ENCODE results near the gene EPC1.

Gene EPC1

GRCh38 chr10:32384171-32384570 is 37.2 kb upstream of the EPC1 start:
- H3K4me3 ChIP-seq (replicated peaks; ENCODE audit: low read depth, low read length): no peak overlapping the region
- TF ChIP-seq, protein P1, sequence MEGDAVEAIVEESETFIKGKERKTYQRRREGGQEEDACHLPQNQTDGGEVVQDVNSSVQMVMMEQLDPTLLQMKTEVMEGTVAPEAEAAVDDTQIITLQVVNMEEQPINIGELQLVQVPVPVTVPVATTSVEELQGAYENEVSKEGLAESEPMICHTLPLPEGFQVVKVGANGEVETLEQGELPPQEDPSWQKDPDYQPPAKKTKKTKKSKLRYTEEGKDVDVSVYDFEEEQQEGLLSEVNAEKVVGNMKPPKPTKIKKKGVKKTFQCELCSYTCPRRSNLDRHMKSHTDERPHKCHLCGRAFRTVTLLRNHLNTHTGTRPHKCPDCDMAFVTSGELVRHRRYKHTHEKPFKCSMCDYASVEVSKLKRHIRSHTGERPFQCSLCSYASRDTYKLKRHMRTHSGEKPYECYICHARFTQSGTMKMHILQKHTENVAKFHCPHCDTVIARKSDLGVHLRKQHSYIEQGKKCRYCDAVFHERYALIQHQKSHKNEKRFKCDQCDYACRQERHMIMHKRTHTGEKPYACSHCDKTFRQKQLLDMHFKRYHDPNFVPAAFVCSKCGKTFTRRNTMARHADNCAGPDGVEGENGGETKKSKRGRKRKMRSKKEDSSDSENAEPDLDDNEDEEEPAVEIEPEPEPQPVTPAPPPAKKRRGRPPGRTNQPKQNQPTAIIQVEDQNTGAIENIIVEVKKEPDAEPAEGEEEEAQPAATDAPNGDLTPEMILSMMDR (IDR thresholded peaks at IDR 0.05; ENCODE audit: low read length, missing control alignments): no peak
- DNase-seq (ENCODE audit: low read depth): no peak

DNA sequence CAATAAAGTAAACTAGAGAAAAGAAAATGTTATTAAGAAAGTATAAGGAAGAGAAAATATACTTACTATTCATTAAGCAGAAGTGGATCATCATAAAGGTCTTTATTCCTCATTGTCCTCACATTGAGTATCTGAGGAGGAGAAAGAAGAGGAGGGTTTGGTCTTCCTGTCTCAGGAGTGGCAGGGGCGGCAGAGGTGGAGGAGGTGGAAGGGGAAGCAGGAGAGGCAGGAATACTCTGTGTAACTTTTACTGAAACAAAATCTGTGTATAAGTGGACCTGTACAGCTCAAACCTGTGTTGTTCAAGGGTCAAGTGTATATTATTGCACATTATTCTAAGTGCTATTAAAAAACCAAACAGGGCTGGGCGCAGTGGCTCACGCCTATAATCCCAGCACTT is 34.2 kb upstream of the EPC1 start:
- no peak for DNase-seq (ENCODE audit: low read depth)
- TF ChIP-seq, protein P1 (IDR thresholded peaks at IDR 0.05; ENCODE audit: low read length, missing control alignments): no peak
- H3K4me3 ChIP-seq (replicated peaks; ENCODE audit: low read depth, low read length): no peak overlapping the region

DNA sequence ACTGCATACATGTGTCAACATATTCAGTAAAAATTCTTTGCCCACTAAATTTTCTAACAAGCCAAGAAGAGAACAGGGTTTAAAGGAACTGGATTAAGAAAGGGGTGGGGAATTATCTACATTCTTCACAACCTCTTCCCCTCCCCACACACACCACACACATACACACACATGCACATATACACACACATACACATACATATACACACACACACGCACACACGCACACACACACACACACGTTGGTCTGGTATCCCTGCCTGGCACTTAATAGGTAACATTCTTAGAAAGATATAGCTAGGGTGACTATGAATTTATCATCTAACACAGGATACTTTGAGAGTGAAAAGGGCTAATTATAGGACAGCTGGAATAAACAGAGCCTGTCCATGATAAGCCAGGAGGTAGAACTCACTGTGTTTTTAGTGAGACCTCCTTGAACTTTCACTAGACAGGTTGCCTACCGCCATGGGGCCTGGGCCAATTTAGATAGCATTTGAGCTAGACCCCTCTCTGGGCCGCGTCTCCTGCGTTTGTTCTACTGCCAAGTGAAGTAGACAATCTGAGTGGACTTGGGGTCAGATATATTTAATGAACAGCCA is 33.1 kb upstream of the EPC1 start:
- TF ChIP-seq, protein P1 (IDR thresholded peaks at IDR 0.05; ENCODE audit: low read length, missing control alignments): no peak
- no peak overlapping the region for H3K4me3 ChIP-seq (replicated peaks; ENCODE audit: low read depth, low read length)
- DNase-seq (ENCODE audit: low read depth): no peak

DNA sequence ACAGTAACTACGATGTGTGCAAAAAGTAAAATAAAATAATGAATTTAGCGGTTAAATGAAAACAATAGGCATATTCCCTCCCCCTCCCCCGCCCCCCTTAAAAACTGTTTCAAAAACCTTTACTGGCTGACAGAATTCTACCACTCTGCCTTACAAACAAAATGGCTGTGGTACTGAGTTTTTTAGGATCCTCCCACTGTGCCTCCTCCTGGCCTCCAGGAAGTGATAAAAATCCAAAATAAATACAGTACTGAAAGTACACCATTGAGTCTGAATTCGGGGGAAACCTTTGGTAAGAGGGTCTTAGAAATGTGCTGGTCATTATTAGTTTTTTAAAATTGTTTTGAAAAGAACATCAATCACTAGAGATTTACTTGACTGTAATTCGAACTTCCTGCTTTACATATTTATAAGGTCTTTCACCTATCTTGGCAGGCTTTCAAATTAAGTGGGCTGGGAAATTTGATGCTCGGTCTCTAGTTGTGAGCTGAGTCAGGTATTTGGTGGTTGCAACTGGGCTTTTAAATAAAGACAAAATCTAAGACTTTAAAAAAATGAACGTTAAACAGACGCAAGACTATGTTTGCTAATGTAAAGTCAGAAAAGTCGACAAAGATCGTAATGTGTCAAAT is 32.5 kb upstream of the EPC1 start:
- H3K4me3 ChIP-seq (replicated peaks; ENCODE audit: low read depth, low read length): peak overlapping the region; percentile 71
- TF ChIP-seq, protein P1 (IDR thresholded peaks at IDR 0.05; ENCODE audit: low read length, missing control alignments): no peak
- DNase-seq (ENCODE audit: low read depth): peak; percentile 75

- peak; percentile 90 for DNase-seq (ENCODE audit: low read depth)
- peak overlapping the region; percentile 71 for H3K4me3 ChIP-seq (replicated peaks; ENCODE audit: low read depth, low read length)
- TF ChIP-seq, protein P1 (IDR thresholded peaks at IDR 0.05; ENCODE audit: low read length, missing control alignments): no peak
These were observed 31.7 kb upstream of the EPC1 start for GRCh38 chr10:32378363-32379317.

- TF ChIP-seq, protein P1 (IDR thresholded peaks at IDR 0.05; ENCODE audit: low read length, missing control alignments): peak; percentile 42
- peak; percentile 61 for DNase-seq (ENCODE audit: low read depth)
- peak overlapping the region; percentile 71 for H3K4me3 ChIP-seq (replicated peaks; ENCODE audit: low read depth, low read length)
These were observed 30.7 kb upstream of the EPC1 start for GRCh38 chr10:32377458-32378259.
